HUES48 (cell line): ENCODE data around the gene GRWD1.

ENCODE experiments used
- H3K27ac ChIP-seq: one replicate; pipeline ENCODE4 v1.7.0; 2013; ENCODE audit warnings: low read depth, low read length, inconsistent platforms
- H3K27me3 ChIP-seq: 2 replicates; pipeline ENCODE4 v1.6.1; 2013; ENCODE audit warnings: mild to moderate bottlenecking, low read length; ENCODE audit not compliant: control insufficient read depth, insufficient read depth
- H3K36me3 ChIP-seq: 2 replicates; pipeline ENCODE4 v1.6.1; 2013; ENCODE audit warnings: low read length; ENCODE audit not compliant: control insufficient read depth, insufficient read depth
- H3K4me1 ChIP-seq: 2 replicates; pipeline ENCODE4 v1.6.1; 2013; ENCODE audit warnings: mild to moderate bottlenecking, low read length; ENCODE audit not compliant: control insufficient read depth, insufficient read depth
- H3K4me3 ChIP-seq: 2 replicates; pipeline ENCODE4 v1.5.1; 2013; ENCODE audit warnings: mild to moderate bottlenecking, low read depth, low read length
- H3K9ac ChIP-seq: 2 replicates; pipeline ENCODE4 v1.6.1; 2013; ENCODE audit warnings: mild to moderate bottlenecking, low read depth, low read length, moderate library complexity
- H3K9me3 ChIP-seq: 2 replicates; pipeline ENCODE4 v1.6.1; 2013; ENCODE audit warnings: low read length; ENCODE audit not compliant: control insufficient read depth, insufficient read depth

Gene GRWD1

DNA sequence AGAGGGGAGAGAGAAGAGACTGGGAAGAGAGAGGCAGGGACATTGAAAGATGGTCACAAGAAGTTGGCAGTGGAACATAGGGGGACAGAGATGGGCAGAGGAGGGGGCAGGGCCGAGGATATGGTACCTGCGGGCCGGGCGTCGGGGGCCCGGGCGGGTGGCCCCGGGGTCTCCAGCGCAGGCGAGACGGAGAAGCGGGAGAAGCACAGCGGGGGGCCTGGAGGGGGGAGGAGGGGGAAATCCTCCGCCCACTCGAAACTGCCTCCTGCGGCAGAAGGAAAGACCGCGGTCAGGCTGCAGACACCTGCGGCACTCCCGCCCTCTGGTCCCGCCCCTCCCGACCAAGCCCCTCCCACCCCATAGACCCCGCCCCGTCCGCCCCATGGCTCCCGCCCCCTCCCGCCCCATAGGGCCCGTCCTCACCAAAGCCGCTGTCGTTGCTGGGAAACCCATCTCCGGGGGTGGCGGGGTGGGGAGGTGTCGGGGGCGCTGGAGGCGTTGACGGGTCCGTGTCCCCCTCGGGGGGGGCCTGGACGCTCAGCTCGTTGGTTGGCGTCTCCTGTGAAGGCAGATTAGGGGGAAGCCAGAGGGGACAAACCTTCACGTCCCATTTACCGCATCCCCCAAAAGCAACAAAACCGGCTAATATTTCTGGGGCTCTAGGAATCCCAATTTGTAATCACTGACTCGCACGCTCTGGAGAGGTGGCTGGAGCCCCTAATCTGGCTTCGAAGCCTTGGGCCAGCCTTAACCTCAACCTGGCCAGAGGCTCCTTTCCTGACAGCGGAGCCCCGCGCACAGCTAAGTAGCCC lies 45.4 kb downstream of the GRWD1 start:
- Histone ChIP-seq H3K27me3 (no peaks in the 10 kb centered on the region), H3K4me1 (peaks cover 19% of the 10 kb centered on the region), H3K4me3 (peak overlapping the region; percentile 54), H3K9ac (0 out of 2 replicates have a peak overlapping the region, but pooled peaks have one; percentile 37), H3K9me3 (no peaks in the 10 kb centered on the region), H3K27ac (peak overlapping the region; percentile 79), H3K36me3 (no peaks in the 10 kb centered on the region)

DNA sequence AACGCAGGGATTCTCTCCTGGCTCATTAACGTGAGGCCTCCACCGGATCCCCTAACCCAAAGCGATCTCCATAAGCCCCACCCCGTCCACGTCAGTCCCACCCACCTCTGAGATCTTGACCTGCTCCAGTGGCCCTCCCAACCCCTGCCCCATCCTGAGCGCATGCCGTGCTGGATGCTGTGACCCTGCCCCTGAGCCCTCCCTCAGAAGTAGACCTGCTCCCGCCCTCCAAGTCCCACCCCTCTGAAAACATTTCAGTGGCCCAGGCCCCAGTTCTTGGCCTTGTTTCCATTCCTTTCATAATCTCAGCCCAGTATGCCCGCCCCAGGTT lies 46.0 kb downstream of the GRWD1 start:
- Histone ChIP-seq H3K36me3 (no peaks in the 10 kb centered on the region), H3K9ac (0 out of 2 replicates have a peak overlapping the region, but pooled peaks have one; percentile 37), H3K27ac (peak overlapping the region; percentile 79), H3K4me1 (peaks cover 19% of the 10 kb centered on the region), H3K4me3 (peak overlapping the region; percentile 54), H3K9me3 (no peaks in the 10 kb centered on the region), H3K27me3 (no peaks in the 10 kb centered on the region)

DNA sequence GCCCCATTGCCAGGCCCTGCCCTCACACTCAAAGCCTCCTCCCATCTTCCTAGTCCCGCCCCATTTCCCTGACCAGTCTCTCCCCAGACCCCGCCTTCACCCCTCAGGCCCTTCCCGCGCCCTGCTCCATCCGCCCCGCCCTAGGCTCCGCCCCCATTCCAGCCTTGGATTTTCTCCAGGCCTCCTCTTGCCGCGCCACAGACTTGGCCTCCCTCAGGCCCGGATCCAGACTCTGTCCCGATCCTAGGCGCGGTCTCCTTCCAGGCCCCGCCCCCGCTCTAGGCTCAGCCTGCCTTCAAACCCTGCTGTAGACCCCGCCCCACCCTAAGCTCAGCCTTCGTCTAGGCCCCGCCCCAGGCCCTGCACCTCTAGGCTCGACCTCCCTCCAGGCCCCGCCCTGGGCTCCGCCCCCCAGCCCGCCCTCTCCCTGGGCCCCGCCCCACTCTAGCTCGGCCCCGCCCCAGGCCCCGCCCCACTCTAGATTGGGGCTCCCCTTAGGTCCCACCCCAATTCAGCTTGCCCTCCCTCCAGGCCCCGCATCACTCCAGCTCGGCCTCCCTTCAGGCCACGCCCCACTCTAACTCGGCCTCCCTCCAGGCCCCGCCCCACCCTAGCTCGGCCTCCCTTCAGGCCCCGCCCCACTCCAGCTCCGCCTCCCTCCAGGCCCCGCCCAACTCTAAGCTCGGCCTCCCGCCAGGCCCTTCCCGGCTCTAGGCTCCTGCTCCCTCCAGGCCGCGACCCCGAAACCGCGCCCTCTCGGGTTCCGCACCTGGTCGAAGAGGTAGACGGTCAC lies 47.3 kb downstream of the GRWD1 start:
- peak overlapping the region; percentile 81 for H3K27ac ChIP-seq
- H3K4me3 ChIP-seq: peak overlapping the region; percentile 90
- H3K27me3 ChIP-seq: no peaks in the 10 kb centered on the region
- H3K9me3 ChIP-seq: no peaks in the 10 kb centered on the region
- H3K4me1 ChIP-seq: peaks cover 19% of the 10 kb centered on the region
- H3K36me3 ChIP-seq: no peaks in the 10 kb centered on the region
- peak overlapping the region; percentile 72; the same call in 1 of the 2 replicates for H3K9ac ChIP-seq

DNA sequence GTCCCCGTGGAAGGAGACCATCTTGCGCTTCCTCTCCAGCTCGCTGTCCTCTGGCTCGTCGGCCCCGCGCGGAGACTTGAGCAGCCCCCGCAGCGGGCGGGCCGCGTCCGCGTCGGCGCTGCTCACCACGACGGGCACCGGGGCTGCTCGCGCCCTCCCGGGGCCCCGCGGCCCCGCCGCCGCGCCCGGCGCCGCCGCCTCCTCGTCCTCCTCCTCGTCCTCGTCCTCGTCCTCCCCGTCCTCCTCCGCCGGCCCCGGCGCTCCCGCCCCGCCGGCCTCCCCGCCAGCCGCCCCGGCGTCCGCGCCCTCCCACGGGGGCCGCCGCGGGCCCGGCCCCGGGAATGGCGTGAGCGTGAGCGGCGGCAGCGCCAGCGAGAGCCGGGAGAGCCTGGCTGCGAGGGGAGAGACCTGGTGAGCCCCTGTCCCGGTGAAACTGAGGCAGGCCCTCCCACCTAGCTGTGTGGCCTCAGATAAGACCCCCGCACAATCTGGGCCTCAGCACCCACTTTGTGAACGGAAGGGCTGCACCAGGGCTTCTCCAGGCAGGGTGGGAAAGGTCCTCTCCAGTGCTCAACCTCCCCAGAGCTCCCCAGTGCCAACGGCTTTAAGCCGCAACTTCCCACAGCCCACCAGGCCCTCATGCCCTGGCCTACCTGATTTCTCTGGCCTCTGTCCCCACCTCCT lies 48.1 kb downstream of the GRWD1 start:
- Histone ChIP-seq H3K9ac (peak overlapping the region; percentile 72; the same call in 1 of the 2 replicates), H3K36me3 (no peaks in the 10 kb centered on the region), H3K4me1 (peaks cover 19% of the 10 kb centered on the region), H3K27me3 (no peaks in the 10 kb centered on the region), H3K27ac (peak overlapping the region; percentile 55), H3K4me3 (peak overlapping the region; percentile 90), H3K9me3 (no peaks in the 10 kb centered on the region)

- no peaks in the 10 kb centered on the region for H3K27me3 ChIP-seq
- H3K27ac ChIP-seq: no peak overlapping the region
- H3K4me3 ChIP-seq: no peak overlapping the region
- H3K4me1 ChIP-seq: peaks cover 19% of the 10 kb centered on the region
- no peak overlapping the region for H3K9ac ChIP-seq
- H3K36me3 ChIP-seq: no peaks in the 10 kb centered on the region
- H3K9me3 ChIP-seq: no peaks in the 10 kb centered on the region
These were observed 49.6 kb downstream of the GRWD1 start for GRCh38 chr19:48495396-48495795.

GRCh38 chr19:48496959-48497727 lies 51.4 kb downstream of the GRWD1 start:
- Histone ChIP-seq H3K4me3 (no peak overlapping the region), H3K27me3 (no peaks in the 10 kb centered on the region), H3K27ac (no peak overlapping the region), H3K36me3 (no peaks in the 10 kb centered on the region), H3K9me3 (no peaks in the 10 kb centered on the region), H3K9ac (no peak overlapping the region), H3K4me1 (peaks cover 15% of the 10 kb centered on the region)

DNA sequence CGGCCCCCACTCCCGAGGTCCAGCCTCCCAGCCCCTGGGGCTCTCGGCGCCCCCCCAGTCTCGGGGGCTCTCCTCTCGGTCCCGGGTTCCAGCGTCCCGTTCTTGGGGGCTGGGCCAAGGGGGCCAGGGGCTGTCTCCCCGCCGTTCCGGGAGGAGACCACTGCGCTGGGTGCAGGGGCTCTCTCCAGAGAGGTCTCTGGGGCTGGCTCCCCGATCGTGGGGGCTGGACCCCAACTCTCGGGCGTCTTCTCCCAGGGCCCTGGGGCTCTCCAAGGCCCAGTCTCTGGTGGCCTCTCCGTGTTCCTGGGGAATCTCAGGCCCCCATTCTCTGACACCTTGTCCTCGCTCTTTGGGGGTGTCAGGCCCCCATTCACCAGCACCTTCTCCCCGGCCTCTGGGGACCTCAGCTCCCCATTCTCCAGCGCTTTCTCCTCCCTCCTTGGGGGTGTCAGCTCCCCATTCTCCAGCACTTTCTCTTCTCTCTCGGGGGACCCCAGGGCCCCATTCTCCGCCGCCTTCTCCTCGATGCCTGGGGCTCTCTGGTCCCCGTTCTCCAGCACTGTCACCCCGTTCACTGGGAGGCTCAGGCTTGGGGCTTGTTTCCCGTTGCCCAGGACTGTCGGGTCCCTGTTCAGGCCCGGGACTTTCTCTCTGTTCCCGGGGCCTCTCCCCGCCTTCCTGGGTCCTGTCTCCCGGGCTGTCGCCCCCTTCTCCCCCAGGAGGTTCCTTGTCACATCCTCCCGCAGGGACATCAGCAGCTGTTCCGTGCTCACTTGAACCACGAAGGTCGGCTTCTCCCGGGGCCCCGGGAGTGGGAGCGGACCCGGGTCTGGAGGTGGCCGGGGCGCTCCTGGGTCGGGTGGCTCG lies 52.2 kb downstream of the GRWD1 start:
- no peak overlapping the region for H3K4me3 ChIP-seq
- H3K9ac ChIP-seq: no peak overlapping the region
- H3K27ac ChIP-seq: no peak overlapping the region
- 0 out of 2 replicates have a peak, but pooled peaks cover 15% of the 10 kb centered on the region for H3K4me1 ChIP-seq
- H3K27me3 ChIP-seq: no peaks in the 10 kb centered on the region
- H3K9me3 ChIP-seq: no peaks in the 10 kb centered on the region
- H3K36me3 ChIP-seq: no peaks in the 10 kb centered on the region

DNA sequence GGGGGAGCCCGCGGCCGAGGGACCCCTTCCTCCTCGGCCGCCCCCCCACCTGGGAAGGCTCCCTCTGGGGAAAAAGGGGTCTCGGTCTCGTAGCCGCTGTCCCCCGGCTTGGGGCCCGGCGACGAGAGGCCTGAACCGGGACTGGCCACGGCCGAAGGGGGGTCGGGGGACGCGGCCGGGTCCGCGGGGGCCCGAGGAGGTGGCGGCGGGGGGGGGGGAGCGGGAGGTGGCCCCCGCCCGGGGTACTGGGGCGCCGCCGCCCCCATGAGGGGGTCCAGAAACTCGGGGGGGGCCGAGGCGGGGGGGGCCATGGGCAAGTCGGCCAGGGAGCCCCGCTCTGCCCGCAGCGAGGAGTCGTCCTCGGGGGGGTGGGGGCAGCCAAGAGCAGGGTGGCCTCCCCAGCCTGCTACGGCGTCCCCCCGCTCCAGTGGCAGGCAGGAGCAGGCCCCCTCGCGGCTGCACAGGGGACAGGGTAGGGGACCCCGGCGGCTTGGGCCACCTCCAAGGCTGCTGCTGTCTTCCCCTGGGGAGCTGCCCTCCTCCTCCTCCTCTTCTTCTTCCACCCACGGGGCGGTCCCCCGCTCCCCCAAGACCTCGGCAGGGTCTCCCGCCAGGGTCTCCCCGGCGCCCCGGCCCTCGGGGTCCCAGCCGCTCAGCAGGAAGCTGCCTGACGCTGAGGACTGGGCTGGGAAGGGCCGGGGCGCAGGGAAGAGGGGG lies 53.0 kb downstream of the GRWD1 start:
- Histone ChIP-seq H3K27me3 (no peaks in the 10 kb centered on the region), H3K9ac (no peak overlapping the region), H3K36me3 (no peaks in the 10 kb centered on the region), H3K9me3 (no peaks in the 10 kb centered on the region), H3K27ac (no peak overlapping the region), H3K4me3 (no peak overlapping the region), H3K4me1 (0 out of 2 replicates have a peak, but pooled peaks cover 15% of the 10 kb centered on the region)

DNA sequence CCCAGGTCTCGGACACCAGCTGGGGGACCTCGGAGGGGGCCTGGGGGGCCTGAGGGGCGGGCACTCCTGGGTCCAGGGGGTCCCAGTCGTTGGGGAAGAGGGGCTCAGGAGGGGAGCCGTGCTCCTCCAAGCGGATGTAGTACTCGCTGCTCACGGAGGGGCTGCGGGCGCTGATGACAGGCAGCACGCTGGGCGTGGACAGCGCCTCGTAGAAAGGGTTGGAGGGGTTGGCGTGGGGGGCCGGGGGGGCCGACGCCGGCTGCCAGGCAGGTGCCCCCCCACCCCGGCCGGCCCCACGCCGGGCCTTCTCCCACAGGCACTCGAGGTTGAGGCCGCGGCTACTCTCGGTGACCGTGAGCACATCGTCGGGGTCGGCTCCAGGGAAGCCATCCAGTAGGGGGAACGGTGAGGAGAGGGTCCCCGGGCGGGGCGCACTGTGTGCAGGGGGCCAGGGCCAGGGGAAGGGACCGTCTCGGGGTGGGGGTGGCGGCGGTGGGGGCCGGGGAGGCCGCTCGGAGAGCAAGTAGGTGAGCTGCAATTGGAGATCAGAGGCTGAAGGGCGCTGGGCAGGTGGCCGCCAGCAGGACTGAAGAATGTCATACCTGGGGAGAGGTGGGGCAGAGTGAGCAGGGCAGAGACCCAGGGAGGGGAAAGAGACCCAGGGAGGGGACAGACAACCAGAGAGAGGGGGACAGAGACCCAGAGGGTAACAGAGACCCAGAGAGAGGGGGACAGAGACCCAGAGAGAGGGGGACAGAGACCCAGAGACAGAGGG lies 53.7 kb downstream of the GRWD1 start:
- Histone ChIP-seq H3K36me3 (no peaks in the 10 kb centered on the region), H3K9ac (no peak overlapping the region), H3K27ac (no peak overlapping the region), H3K4me3 (no peak overlapping the region), H3K9me3 (no peaks in the 10 kb centered on the region), H3K4me1 (0 out of 2 replicates have a peak, but pooled peaks cover 12% of the 10 kb centered on the region), H3K27me3 (no peaks in the 10 kb centered on the region)
